Measurements from ENCODE around the gene P2RX1.
"Not testable (repeated sequence)": the region's sequence is repeated elsewhere in the genome, so short reads cannot be mapped to it uniquely, and the experiment has no call there.

P2RX1 gene

DNA sequence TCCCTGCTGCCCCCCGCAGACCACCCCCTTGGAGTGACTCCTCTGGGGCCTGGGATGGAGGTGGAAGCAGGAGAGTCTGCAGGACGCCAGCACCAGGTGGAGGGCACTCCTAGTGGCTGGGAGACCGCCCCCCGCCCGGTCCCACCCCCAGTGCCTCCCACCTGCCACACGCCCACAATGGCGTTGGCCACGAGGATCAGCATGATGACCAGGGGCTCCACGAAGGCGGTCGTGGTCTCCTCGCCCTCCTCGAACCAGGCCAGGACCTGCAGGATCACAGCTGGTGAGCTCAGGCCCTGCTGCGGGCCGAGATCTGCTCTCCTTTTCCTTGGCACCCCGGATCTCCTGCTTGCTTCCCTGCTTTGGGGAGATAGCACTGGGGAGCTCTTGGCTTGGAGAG is 35.2 kb upstream of the P2RX1 start:
- Histone ChIP-seq H3K9me2 (ENCODE audit: low read depth, low read length) (no peaks in the 10 kb centered on the region), H2AFZ (ENCODE audit: low read length) (no peak overlapping the region), H3K9me3 (ENCODE audit: low read length) (no peaks in the 10 kb centered on the region), H3K27me3 (ENCODE audit: insufficient read depth, low read length) (no peaks in the 10 kb centered on the region), H3K4me2 (ENCODE audit: low read length) (no peak overlapping the region), H3K36me3 (ENCODE audit: insufficient read depth, low read length) (peaks cover 85% of the 10 kb centered on the region), H3K9ac (ENCODE audit: low read length) (no peak overlapping the region), H3K4me3 (ENCODE audit: low read depth, low read length, poor library complexity, severe bottlenecking) (no peak overlapping the region), H4K20me1 (ENCODE audit: insufficient read depth, low read length) (no peaks in the 10 kb centered on the region), H3K27ac (ENCODE audit: low read depth, low read length, poor library complexity, severe bottlenecking) (no peak overlapping the region), H3K79me2 (ENCODE audit: insufficient read depth, low read length) (peaks cover 6% of the 10 kb centered on the region), H3F3A (ENCODE audit: insufficient read depth, low read length) (peaks cover 4% of the 10 kb centered on the region; the same call in 1 of the 2 replicates), H3K4me1 (ENCODE audit: insufficient read depth, low read length, severe bottlenecking) (peaks cover 1% of the 10 kb centered on the region)
- TF ChIP-seq EZH2 (IDR thresholded peaks at IDR 0.05; ENCODE audit: borderline replicate concordance, low read length): no peak

DNA sequence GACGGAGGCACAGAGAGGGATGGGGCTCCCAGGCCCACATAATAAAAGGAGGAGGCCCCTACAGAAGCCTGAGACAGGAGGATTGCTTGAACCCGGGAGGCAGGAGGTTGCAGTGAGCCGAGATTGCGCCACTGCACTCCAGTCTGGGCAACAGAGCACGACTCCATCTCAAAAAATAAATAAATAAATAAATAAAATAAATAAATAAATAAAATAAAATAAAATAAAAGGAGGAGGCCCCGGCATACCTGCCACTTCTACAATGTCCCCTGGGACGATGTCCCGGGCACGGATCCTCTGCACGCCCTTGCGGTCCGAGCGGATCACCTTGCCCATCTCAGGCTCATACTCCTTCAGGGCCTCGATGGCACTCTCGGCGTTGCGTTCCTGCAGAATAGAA is 34.7 kb upstream of the P2RX1 start:
- Histone ChIP-seq H3K79me2 (ENCODE audit: insufficient read depth, low read length) (peaks cover 5% of the 10 kb centered on the region), H3K9ac (ENCODE audit: low read length) (no peak overlapping the region), H3K4me2 (ENCODE audit: low read length) (no peak overlapping the region), H4K20me1 (ENCODE audit: insufficient read depth, low read length) (no peaks in the 10 kb centered on the region), H3K9me3 (ENCODE audit: low read length) (no peaks in the 10 kb centered on the region), H3K9me2 (ENCODE audit: low read depth, low read length) (no peaks in the 10 kb centered on the region), H3K4me3 (ENCODE audit: low read depth, low read length, poor library complexity, severe bottlenecking) (no peak overlapping the region), H3K27ac (ENCODE audit: low read depth, low read length, poor library complexity, severe bottlenecking) (no peak overlapping the region), H3K36me3 (ENCODE audit: insufficient read depth, low read length) (peaks cover 83% of the 10 kb centered on the region), H3F3A (ENCODE audit: insufficient read depth, low read length) (peaks cover 4% of the 10 kb centered on the region; the same call in 1 of the 2 replicates), H3K27me3 (ENCODE audit: insufficient read depth, low read length) (no peaks in the 10 kb centered on the region), H3K4me1 (ENCODE audit: insufficient read depth, low read length, severe bottlenecking) (no peaks in the 10 kb centered on the region), H2AFZ (ENCODE audit: low read length) (no peak overlapping the region)
- no peak for TF ChIP-seq EZH2 (IDR thresholded peaks at IDR 0.05; ENCODE audit: borderline replicate concordance, low read length)
- TF ChIP-seq, protein P1, sequence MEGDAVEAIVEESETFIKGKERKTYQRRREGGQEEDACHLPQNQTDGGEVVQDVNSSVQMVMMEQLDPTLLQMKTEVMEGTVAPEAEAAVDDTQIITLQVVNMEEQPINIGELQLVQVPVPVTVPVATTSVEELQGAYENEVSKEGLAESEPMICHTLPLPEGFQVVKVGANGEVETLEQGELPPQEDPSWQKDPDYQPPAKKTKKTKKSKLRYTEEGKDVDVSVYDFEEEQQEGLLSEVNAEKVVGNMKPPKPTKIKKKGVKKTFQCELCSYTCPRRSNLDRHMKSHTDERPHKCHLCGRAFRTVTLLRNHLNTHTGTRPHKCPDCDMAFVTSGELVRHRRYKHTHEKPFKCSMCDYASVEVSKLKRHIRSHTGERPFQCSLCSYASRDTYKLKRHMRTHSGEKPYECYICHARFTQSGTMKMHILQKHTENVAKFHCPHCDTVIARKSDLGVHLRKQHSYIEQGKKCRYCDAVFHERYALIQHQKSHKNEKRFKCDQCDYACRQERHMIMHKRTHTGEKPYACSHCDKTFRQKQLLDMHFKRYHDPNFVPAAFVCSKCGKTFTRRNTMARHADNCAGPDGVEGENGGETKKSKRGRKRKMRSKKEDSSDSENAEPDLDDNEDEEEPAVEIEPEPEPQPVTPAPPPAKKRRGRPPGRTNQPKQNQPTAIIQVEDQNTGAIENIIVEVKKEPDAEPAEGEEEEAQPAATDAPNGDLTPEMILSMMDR (IDR thresholded peaks at IDR 0.05; ENCODE audit: low read length): no peak

DNA sequence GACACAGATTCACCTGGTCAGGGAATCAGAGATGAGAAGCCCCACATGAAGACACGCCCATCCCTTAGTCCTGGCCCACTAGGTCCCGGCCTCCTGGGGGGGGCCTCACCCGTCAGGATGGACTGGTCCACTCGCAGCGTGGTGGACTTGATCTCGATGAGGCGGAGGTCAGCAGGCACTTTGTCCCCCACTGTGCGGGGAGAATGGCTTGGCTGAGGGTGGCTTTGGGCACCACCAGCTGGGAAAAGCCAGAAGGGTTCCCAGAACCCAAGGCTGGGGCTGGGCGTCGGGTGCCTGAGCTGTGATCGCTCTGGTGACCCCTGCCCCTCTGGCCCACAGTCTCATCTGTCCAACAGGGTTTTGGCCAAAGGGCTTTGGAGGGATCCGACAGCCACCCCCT is 34.3 kb upstream of the P2RX1 start:
- Histone ChIP-seq H3K9me2 (ENCODE audit: low read depth, low read length) (no peaks in the 10 kb centered on the region), H3F3A (ENCODE audit: insufficient read depth, low read length) (peaks cover 4% of the 10 kb centered on the region; the same call in 1 of the 2 replicates), H2AFZ (ENCODE audit: low read length) (no peak overlapping the region), H3K27ac (ENCODE audit: low read depth, low read length, poor library complexity, severe bottlenecking) (no peak overlapping the region), H3K4me1 (ENCODE audit: insufficient read depth, low read length, severe bottlenecking) (no peaks in the 10 kb centered on the region), H4K20me1 (ENCODE audit: insufficient read depth, low read length) (no peaks in the 10 kb centered on the region), H3K9me3 (ENCODE audit: low read length) (no peaks in the 10 kb centered on the region), H3K79me2 (ENCODE audit: insufficient read depth, low read length) (peaks cover 5% of the 10 kb centered on the region; the same call in 1 of the 2 replicates), H3K4me3 (ENCODE audit: low read depth, low read length, poor library complexity, severe bottlenecking) (no peak overlapping the region), H3K36me3 (ENCODE audit: insufficient read depth, low read length) (peaks cover 86% of the 10 kb centered on the region), H3K27me3 (ENCODE audit: insufficient read depth, low read length) (no peaks in the 10 kb centered on the region), H3K9ac (ENCODE audit: low read length) (no peak overlapping the region), H3K4me2 (ENCODE audit: low read length) (no peak overlapping the region)
- TF ChIP-seq, protein P1 (IDR thresholded peaks at IDR 0.05; ENCODE audit: low read length): no peak
- TF ChIP-seq EZH2 (IDR thresholded peaks at IDR 0.05; ENCODE audit: borderline replicate concordance, low read length): no peak

DNA sequence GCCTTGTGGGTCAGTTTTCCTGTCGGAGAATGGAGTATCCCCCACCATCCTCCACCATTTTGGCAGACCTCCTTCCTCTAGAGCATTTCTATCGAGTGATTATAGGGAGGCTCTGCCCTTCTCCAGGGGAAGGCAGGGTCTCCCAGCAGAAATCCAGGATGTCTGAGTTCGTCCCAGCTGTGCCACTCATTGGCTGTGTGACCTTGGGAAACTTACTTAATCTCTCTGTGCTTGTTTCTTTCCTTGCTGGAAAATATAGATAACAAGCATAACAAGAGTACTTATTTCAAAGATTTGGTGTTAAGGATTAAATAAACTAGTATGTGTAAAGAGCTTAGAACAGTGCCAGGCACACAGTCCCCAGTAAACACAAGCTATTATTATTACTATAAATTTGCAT is 33.2 kb upstream of the P2RX1 start:
- H3K27me3 ChIP-seq (ENCODE audit: insufficient read depth, low read length): no peaks in the 10 kb centered on the region

DNA sequence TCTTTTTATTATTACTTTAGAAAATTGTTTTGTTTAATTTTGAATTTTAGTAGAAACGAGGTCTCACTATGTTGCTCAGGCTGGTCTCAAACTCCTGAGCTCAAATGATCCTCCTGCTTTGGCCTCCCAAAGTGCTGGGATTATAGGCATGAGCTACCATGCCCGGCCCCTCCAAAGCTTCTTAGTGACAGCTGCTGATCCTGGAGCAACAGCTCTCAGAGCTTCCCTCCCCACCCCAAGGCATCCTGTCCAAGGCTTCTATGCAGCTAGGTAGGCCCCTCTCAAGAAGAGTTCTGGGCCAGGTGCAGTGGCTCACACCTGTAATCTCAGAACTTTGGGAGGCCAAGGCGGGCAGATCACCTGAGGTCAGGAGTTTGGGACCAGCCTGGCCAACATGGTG is 32.3 kb upstream of the P2RX1 start:
- not testable (repeated sequence) for H3K9ac ChIP-seq (ENCODE audit: low read length); H3K4me1 ChIP-seq (ENCODE audit: insufficient read depth, low read length, severe bottlenecking); H4K20me1 ChIP-seq (ENCODE audit: insufficient read depth, low read length); H3K9me2 ChIP-seq (ENCODE audit: low read depth, low read length); H3K27ac ChIP-seq (ENCODE audit: low read depth, low read length, poor library complexity, severe bottlenecking); H3K27me3 ChIP-seq (ENCODE audit: insufficient read depth, low read length); H2AFZ ChIP-seq (ENCODE audit: low read length); H3K4me3 ChIP-seq (ENCODE audit: low read depth, low read length, poor library complexity, severe bottlenecking); H3K9me3 ChIP-seq (ENCODE audit: low read length); H3K4me2 ChIP-seq (ENCODE audit: low read length); H3F3A ChIP-seq (ENCODE audit: insufficient read depth, low read length); H3K79me2 ChIP-seq (ENCODE audit: insufficient read depth, low read length)
- peaks cover 93% of the 10 kb centered on the region for H3K36me3 ChIP-seq (ENCODE audit: insufficient read depth, low read length)

More for the DNA sequence above, 33.2 kb upstream of the P2RX1 start:
- H3K4me2 ChIP-seq (ENCODE audit: low read length): no peak overlapping the region
- H3K79me2 ChIP-seq (ENCODE audit: insufficient read depth, low read length): no peaks in the 10 kb centered on the region
- H3K9me3 ChIP-seq (ENCODE audit: low read length): no peaks in the 10 kb centered on the region
- no peak overlapping the region for H3K27ac ChIP-seq (ENCODE audit: low read depth, low read length, poor library complexity, severe bottlenecking)
- H4K20me1 ChIP-seq (ENCODE audit: insufficient read depth, low read length): no peaks in the 10 kb centered on the region
- peaks cover 89% of the 10 kb centered on the region for H3K36me3 ChIP-seq (ENCODE audit: insufficient read depth, low read length)
- H2AFZ ChIP-seq (ENCODE audit: low read length): no peak overlapping the region
- H3K4me1 ChIP-seq (ENCODE audit: insufficient read depth, low read length, severe bottlenecking): no peaks in the 10 kb centered on the region
- no peak overlapping the region for H3K4me3 ChIP-seq (ENCODE audit: low read depth, low read length, poor library complexity, severe bottlenecking)
- H3F3A ChIP-seq (ENCODE audit: insufficient read depth, low read length): peaks cover 4% of the 10 kb centered on the region; the same call in 1 of the 2 replicates
- no peak for TF ChIP-seq EZH2 (IDR thresholded peaks at IDR 0.05; ENCODE audit: borderline replicate concordance, low read length)
- TF ChIP-seq, protein P1 (IDR thresholded peaks at IDR 0.05; ENCODE audit: low read length): no peak
- no peaks in the 10 kb centered on the region for H3K9me2 ChIP-seq (ENCODE audit: low read depth, low read length)
- no peak overlapping the region for H3K9ac ChIP-seq (ENCODE audit: low read length)
